CD4-positive, alpha-beta T cell (primary cell): ENCODE data around the gene DLGAP3. TPM values are rescaled to one million over a fixed set of nuclear protein-coding genes. Genes with fewer than 3 reads are reported as not detected.
A peak's percentile ranks its signal among the peaks of the same experiment; 100 is the strongest.
"Not testable (repeated sequence)": the region's sequence is repeated elsewhere in the genome, so short reads cannot be mapped to it uniquely, and the experiment has no call there.

Experiments
- ATAC-seq: fragments of 200-7000 bp; cut with Tn5 transposase; one replicate; pipeline ENCODE4 v1.10.0; 2022; ENCODE audit warnings: mild to moderate bottlenecking; ENCODE audit not compliant: poor library complexity
- CTCF ChIA-PET: fragments of 350-600 bp; sonication (Branson Sonifier 250); formaldehyde crosslinking; loops from one replicate; lab custom pipeline; 2021; ENCODE audit warnings: antibody characterized with exemption, inconsistent platforms; lab: Charles Lee
- POLR2A ChIA-PET: fragments of 350-600 bp; sonication (Branson Sonifier 250); formaldehyde crosslinking; loops from one replicate; lab custom pipeline; 2021; ENCODE audit warnings: antibody characterized with exemption, inconsistent platforms; lab: Charles Lee
- DNase-seq, 14 experiments: peaks; one replicate each; pipeline ENCODE4 v3.0.0-alpha.2; 2013 to 2020; ENCODE audit warnings: mixed read lengths in 2 of 14
- H3K27ac ChIP-seq, 2 donors: one replicate each; pipeline versions ENCODE4 v1.5.1 to v1.7.0; 2013; ENCODE audit warnings: low read length in 2 of 2, low read depth in 1 of 2, mild to moderate bottlenecking in 1 of 2
- H3K27me3 ChIP-seq, 2 experiments: 1 replicate in 1 of 2; 2 replicates in 1 of 2; pipeline versions ENCODE4 v1.6.1 to v1.7.0; 2013; ENCODE audit warnings: low read length in 2 of 2, control low read depth in 1 of 2, mild to moderate bottlenecking in 1 of 2, moderate library complexity in 1 of 2; ENCODE audit not compliant: insufficient read depth in 2 of 2, control insufficient read depth in 1 of 2
- H3K36me3 ChIP-seq: one replicate; pipeline ENCODE4 v1.6.1; 2013; ENCODE audit warnings: low read length, control low read depth; ENCODE audit not compliant: insufficient read depth
- H3K4me1 ChIP-seq: one replicate; pipeline ENCODE4 v1.6.1; 2013; ENCODE audit warnings: low read length, control low read depth; ENCODE audit not compliant: insufficient read depth
- H3K4me3 ChIP-seq: one replicate; pipeline ENCODE4 v1.5.1; 2013; ENCODE audit warnings: mild to moderate bottlenecking, low read length, moderate library complexity
- H3K9me3 ChIP-seq, 2 experiments: 1 replicate in 1 of 2; 2 replicates in 1 of 2; pipeline versions ENCODE4 v1.6.1 to v1.7.0; 2013; ENCODE audit warnings: low read length in 2 of 2, mild to moderate bottlenecking in 2 of 2, control low read depth in 1 of 2, moderate library complexity in 1 of 2; ENCODE audit not compliant: control insufficient read depth in 1 of 2, insufficient read depth in 1 of 2
- H3K27ac Mint-ChIP-seq: one replicate; pipeline ENCODE4 v1.8.0; 2020; ENCODE audit warnings: mixed read lengths
- H3K27me3 Mint-ChIP-seq: one replicate; pipeline ENCODE4 v1.8.0; 2021; ENCODE audit warnings: mixed read lengths
- H3K36me3 Mint-ChIP-seq: one replicate; pipeline ENCODE4 v1.8.0; 2021; ENCODE audit warnings: low read depth, mixed read lengths
- H3K4me1 Mint-ChIP-seq: one replicate; pipeline ENCODE4 v1.8.0; 2021; ENCODE audit warnings: low read depth, mixed read lengths
- H3K4me3 Mint-ChIP-seq: one replicate; pipeline ENCODE4 v1.8.0; 2020; ENCODE audit warnings: mild to moderate bottlenecking, mixed read lengths
- H3K9me3 Mint-ChIP-seq: one replicate; pipeline ENCODE4 v1.8.0; 2020; ENCODE audit warnings: mixed read lengths
- CTCF ChIP-seq: fragments of 200-600 bp; IDR thresholded peaks from one replicate; pipeline ENCODE4 v1.8.0; 2022; ENCODE audit warnings: antibody characterized with exemption, mild to moderate bottlenecking
- intact Hi-C, 2 experiments: fragments of 100-400 bp; cut with DNase I in 1 of 2; cut with micrococcal nuclease in 1 of 2; formaldehyde crosslinking; loops; one replicate each; pipeline versions ENCODE4 v1.15.1 to v1.9.0; 2023 to 2025; cut with DNase I, micrococcal nuclease
- total RNA-seq, 174 experiments: library from RNA in 2 of 174; stranded (reverse) in 2 of 174; gene quantifications; one replicate each; pipeline ENCODE4 v1.2.3 and lab custom pipeline; 2021 to 2026

The DLGAP3 gene
- total RNA-seq, 2 experiments from 2014 or later = 0.34 to 0.44 TPM

GRCh38 chr1:34970829-34971228 lies 41.4 kb upstream of the DLGAP3 start:
- intact Hi-C loops = no loop called here
- ChIA-PET CTCF (interaction anchor here (2.2 kb wide), 1 partner anchor 118 kb away, joined by 4 read pairs; no protein-coding TSS in a partner anchor), POLR2A (no interaction called here)
- no peaks in the 10 kb centered on the region for H3K27me3 Mint-ChIP-seq
- no peak overlapping the region for H3K4me3 ChIP-seq
- peaks cover 3% of the 10 kb centered on the region for H3K4me1 Mint-ChIP-seq
- no peaks in the 10 kb centered on the region for H3K36me3 ChIP-seq
- H3K9me3 ChIP-seq = peaks cover 0 to 11% of the 10 kb centered on the region in 2 experiments
- H3K4me3 Mint-ChIP-seq = no peak overlapping the region
- H3K9me3 Mint-ChIP-seq = no peaks in the 10 kb centered on the region
- TF ChIP-seq CTCF = no peak
- no peaks in the 10 kb centered on the region for H3K27me3 ChIP-seq
- H3K36me3 Mint-ChIP-seq = peaks cover 9% of the 10 kb centered on the region
- no peak overlapping the region for H3K27ac ChIP-seq
- H3K27ac Mint-ChIP-seq = no peak overlapping the region
- H3K4me1 ChIP-seq = peaks cover 17% of the 10 kb centered on the region
- ATAC-seq = no peak
- DNase-seq = no peak

- H3K27ac Mint-ChIP-seq = no peak overlapping the region
- peaks cover 0 to 11% of the 10 kb centered on the region in 2 experiments for H3K9me3 ChIP-seq
- no peaks in the 10 kb centered on the region for H3K4me1 Mint-ChIP-seq
- peaks cover 17% of the 10 kb centered on the region for H3K4me1 ChIP-seq
- H3K27ac ChIP-seq = no peak overlapping the region
- no peaks in the 10 kb centered on the region for H3K36me3 ChIP-seq
- no peaks in the 10 kb centered on the region for H3K27me3 Mint-ChIP-seq
- H3K4me3 Mint-ChIP-seq = no peak overlapping the region
- no peak for ATAC-seq
- ChIA-PET CTCF (interaction anchor here (2.2 kb wide), 1 partner anchor 118 kb away, joined by 4 read pairs; no protein-coding TSS in a partner anchor), POLR2A (interaction anchor here (0.7 kb wide), 1 partner anchor 15 kb away, joined by 3 read pairs; the partner anchor contains the start of gene TMEM35B)
- no peaks in the 10 kb centered on the region for H3K27me3 ChIP-seq
- no peak overlapping the region for H3K4me3 ChIP-seq
- intact Hi-C loops = no loop called here
- TF ChIP-seq CTCF = no peak
- no peaks in the 10 kb centered on the region for H3K9me3 Mint-ChIP-seq
- H3K36me3 Mint-ChIP-seq = peaks cover 4% of the 10 kb centered on the region
- no peak for DNase-seq
Observed at GRCh38 chr1:34970220-34970735, 40.8 kb upstream of the DLGAP3 start.

GRCh38 chr1:34968297-34968696 lies 38.8 kb upstream of the DLGAP3 start:
- CTCF ChIA-PET, H3K27me3 ChIP-seq, H3K27ac Mint-ChIP-seq, H3K36me3 Mint-ChIP-seq, H3K4me1 Mint-ChIP-seq, H3K27me3 Mint-ChIP-seq, H3K4me3 ChIP-seq, H3K4me3 Mint-ChIP-seq, H3K36me3 ChIP-seq, intact Hi-C loops, H3K27ac ChIP-seq, H3K9me3 Mint-ChIP-seq: not testable (repeated sequence)
- DNase-seq (peak in 2 of 14 experiments; percentile 53 to 63), ATAC-seq (peak; percentile 94)
- Histone ChIP-seq H3K4me1 (peaks cover 17% of the 10 kb centered on the region), H3K9me3 (peaks cover 0 to 11% of the 10 kb centered on the region in 2 experiments)
- POLR2A ChIA-PET = interaction anchor here (1.7 kb wide), 1 partner anchor 16 kb away, joined by 4 read pairs; no protein-coding TSS in a partner anchor

- H3K4me1 Mint-ChIP-seq, H3K4me3 Mint-ChIP-seq, H3K36me3 ChIP-seq, CTCF ChIA-PET, intact Hi-C loops, DNase-seq, H3K27ac ChIP-seq, H3K27ac Mint-ChIP-seq, ATAC-seq, H3K36me3 Mint-ChIP-seq, H3K4me3 ChIP-seq, H3K27me3 Mint-ChIP-seq, POLR2A ChIA-PET, H3K27me3 ChIP-seq, H3K9me3 Mint-ChIP-seq: not testable (repeated sequence)
- Histone ChIP-seq H3K4me1 (peaks cover 17% of the 10 kb centered on the region), H3K9me3 (peaks cover 0 to 11% of the 10 kb centered on the region in 2 experiments)
Observed at GRCh38 chr1:34967672-34968071, 38.2 kb upstream of the DLGAP3 start.
